HG02938 (cell line): Measurements from ENCODE around the gene INPP5A.

Experiments used
- ATAC-seq: cut with Tn5 transposase; IDR thresholded peaks from one replicate; pipeline ENCODE4 v1.9.1; 2021; ENCODE audit warnings: mild to moderate bottlenecking, moderate library complexity; ENCODE audit not compliant: unreplicated experiment

Gene INPP5A

GRCh38 chr10:132710746-132711612, 173.4 kb downstream of the INPP5A start:
- ATAC-seq = no peak

GRCh38 chr10:132711613-132712121, 174.1 kb downstream of the INPP5A start:
- ATAC-seq = no peak

DNA sequence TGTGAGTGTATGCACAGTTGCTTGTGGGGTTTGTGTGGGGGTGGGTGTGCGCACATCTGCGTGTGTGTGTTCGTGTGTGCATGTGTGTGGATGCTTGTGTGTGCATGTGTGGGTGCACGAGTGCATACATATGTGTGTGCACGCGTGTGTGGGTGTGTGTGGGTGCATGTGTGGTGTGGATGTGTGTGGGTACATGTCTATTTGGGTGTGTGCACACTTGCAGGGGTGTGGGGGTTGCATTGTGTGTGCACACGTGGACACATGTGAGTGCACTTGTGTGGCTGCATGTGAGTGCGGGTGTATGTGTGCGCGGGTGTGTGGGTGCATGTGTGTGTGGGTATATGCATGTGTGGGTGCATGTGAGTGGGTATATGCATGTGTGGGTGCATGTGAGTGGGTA, 174.7 kb downstream of the INPP5A start:
- ATAC-seq = no peak

DNA sequence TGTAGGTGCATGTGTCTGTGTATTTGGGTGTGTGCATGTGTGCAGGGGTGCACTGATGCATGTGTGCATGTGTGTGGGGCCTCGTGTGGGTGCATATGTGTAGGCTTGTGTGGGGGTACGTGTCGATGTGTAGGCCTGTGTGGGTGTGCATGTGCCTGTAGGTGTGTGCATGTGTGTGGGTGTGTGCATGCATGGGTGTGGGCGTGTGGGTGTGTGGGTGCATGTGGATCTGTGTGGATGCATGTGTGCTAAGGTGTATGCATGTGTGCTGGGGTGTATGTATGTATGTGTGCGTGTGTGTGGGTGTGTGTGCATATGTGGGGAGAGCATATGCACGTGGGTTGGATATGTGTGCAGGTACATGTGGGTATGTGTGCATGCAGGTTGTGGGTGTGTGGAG, 175.2 kb downstream of the INPP5A start:
- ATAC-seq = no peak

DNA sequence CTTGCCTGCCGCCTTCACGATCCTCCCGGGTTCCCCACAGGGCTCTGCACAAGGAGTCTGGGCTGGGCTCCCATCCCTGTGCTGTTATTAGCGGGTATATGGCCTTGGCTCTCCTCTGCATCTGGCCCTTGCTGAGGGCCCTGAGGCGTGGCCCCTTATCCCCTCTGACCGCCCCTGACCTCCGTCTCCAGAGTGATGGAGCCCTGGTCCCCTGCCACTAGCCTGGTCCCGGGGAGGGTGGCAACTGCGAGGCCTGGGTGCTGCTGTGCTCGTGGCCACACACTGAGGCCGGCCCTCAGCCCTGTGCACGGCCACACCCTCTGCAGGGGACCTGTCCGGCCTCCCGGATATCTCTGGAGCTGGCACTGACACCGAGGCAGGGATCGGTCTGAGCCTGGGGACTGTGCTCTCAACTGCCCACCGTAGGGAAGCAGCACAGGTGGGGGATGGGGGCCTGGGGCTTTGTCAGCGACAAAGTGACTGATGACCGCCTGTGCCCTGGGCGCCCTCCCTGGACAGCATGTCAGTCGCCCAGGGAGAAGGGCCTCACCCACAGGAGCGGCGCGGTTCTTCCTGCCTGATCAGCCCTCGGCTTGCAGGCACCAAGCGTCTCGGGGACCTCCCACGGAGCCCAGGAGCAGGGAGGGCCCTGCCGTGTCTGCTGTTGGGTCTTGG, 176.0 kb downstream of the INPP5A start:
- no peak for ATAC-seq

DNA sequence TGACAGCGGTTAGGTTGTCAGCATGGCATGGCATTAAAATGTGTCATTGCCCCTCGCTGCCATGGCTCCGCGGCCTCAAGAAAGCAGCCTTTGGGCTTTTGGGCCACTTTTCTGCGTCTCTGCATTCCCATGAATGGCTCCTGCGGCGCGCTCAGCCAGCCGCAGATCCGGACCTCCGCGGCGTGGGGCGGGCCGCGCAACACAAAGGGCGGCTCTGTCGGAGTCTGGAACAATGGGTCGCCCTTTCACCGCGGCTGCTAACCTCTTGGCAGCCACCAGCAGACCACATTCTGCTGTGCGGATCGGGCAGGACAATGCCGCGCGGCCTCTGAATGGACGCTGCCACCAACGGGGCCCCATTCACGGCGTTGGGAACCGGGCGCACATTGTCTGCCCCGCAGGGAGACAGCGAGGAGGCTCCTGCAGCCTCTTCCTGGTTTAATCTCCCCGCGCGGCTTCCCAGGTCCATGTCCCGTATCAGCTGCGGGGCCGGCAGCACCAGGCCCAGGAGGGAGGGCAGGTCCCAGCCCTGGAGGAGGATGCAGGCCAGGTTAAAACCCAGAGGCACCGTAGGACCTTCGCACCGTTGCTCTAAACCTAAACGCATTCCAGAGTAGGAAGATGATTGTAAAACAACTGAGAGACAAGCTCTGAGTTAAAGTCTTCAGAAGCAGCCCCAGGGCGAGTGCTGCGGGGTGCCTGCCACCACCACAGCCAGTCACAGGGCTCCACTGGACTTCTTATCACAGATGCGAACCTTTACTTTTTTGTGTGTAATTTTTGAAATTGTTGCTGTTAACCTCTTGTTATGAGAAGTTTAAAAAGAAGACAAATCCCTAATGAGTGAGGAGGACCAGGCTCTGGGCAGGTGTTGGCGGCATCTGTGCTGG, 176.8 kb downstream of the INPP5A start:
- ATAC-seq = no peak

DNA sequence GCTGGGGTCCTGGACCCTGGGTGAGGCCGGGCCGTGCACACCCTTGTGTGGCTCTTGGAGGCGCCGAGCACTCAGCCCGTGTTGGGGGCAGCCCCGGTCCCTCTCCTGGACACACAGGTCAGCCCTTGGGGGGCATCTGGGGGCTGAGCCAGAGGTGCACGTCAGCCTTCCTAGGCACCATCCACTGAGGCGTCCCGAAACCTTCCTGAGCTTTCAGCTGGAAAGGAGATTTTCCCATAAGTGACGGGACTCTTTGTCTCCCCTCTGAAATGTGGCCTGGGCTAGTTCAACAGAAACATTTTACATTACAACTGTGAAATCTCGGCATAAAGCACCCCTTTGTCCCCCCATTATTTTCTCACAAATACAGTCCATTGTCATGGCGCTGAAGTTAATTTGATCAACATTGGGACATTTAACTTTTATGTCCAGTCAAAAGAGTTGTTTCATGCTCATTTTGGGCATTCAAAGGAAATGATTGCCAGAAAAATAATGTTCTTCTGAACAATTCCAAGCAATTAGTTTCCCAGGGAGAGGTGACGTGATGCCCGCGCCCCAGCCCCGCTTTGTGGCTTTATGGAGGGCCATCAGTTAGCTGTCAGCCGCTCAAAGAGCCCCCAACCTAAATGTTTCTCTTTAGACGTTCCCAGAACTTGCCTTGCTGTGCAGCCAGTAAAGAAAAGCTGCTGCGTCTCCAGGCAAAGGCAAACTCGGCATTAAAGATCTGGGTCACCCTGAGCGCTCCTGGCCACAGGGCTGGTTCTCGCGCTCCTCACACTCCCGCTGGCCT, 177.6 kb downstream of the INPP5A start:
- ATAC-seq = no peak

DNA sequence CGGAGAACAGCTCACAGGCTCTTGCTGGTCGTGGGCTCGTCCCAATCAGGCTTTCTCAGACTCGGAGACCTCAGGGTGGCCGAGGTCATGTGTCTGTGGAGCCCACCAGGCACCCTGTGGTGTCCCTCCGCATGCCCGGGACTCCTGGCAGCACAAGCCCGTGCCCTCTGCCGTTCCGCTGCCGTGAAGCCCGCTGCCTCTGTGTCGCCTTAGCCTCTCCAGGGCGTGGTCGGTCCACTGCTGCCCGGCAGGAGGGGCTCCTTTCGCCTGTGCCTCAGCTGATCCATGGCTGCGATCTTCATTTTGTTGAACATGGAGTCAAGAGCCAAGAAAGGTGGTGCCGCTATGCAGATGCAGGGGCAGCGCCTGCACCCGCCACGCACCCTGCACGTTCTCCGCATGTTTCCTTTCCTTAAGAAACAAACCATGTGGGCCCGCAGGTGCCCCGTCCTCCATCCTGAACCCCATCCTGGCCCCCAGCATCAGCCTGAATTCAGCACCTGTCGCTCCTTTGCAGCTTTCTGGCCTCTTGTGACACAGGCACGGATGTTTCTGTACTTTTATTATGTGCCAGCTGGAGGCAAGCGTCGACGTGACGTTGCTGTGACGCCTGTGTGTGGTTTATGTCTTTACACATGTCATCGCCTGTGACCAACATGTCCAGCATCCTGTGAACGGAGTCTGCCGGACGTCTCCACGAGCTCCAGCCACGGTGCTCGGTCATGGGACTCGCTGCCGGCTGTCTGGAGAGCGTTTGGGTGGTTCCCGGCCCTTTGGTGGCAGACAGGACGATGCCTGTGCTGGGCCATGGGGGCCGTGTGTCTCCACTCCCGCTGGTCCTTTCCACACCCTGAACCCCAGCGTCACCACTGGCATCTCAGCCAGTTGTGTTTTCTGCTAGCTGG, 178.4 kb downstream of the INPP5A start:
- ATAC-seq = no peak

GRCh38 chr10:132716691-132717490, 179.3 kb downstream of the INPP5A start:
- no peak for ATAC-seq

DNA sequence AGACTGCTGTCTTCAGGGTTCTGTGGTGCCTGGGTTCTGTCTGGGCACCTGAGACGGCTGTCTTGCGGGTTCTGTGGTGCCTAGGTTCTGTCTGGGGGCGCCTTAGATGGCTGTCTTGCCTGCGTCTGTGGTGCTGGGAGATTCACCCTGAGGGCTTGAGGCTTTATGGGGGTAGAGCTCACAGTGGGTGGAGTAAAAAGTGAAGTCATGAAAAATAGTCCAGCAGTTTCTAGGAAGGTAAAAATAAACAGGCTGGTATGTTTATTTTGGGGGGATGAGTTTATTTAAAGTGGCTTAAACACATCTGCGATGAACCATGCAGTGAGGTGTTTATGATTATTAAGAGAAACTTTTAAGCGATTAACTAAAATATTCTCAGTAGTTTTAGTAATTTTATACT, 184.1 kb downstream of the INPP5A start:
- ATAC-seq = no peak

- no peak for ATAC-seq
These were observed 185.1 kb downstream of the INPP5A start for GRCh38 chr10:132722394-132723329.

GRCh38 chr10:132723330-132723970, 185.9 kb downstream of the INPP5A start:
- ATAC-seq = no peak

GRCh38 chr10:132724446-132724845, 186.9 kb downstream of the INPP5A start:
- ATAC-seq = no peak

DNA sequence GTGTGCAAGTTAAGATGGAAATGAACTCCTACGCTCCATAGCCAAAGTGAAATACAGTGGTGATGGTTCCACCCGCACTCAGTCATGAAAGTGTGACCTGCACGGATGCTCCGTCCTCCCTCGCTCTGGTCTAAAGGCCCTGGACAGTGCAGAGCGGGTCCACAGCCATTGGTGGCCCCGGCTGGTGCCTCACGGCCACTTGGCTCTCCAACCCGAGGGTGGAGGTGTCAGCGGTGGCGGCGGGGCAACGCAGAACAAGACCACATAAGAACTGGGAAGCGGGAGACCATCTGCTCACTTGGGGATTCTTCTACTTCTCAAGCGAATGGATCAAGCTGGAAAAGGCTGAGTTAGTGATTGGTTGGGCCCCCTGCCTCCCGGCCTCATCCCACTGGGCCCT, 187.6 kb downstream of the INPP5A start:
- no peak for ATAC-seq

- ATAC-seq = no peak
These were observed 188.6 kb downstream of the INPP5A start for GRCh38 chr10:132726194-132726593.

- ATAC-seq = no peak
These were observed 189.4 kb downstream of the INPP5A start for GRCh38 chr10:132726951-132727350.

DNA sequence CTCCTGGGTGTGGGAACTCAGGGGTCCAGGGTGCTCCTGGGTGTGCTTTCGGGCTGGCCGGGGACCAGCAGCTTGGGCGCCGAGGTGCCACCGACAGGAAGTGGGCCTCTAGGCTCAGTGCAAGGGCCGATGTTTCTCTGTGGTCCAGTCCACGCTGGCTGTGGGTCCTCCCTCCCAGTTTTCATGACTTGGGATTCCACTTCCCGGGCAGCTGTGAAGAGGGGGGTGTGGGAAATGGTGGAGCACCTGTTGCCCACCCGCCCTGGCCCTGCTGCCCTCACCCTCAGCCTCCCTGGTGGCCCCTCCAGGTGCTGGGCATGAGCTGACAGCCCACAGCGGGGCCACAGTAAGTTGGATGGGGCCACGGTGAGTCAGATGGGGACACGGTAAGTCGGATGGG, 189.8 kb downstream of the INPP5A start:
- no peak for ATAC-seq
